Activated T-cell treated with anti-CD3 and anti-CD28 coated beads, Interleukin-2, amount 50 U/mL, for 72 hours (primary cell): ENCODE measurements around the gene TNFAIP8L1. TPM values are rescaled to one million over a fixed set of nuclear protein-coding genes. Genes with fewer than 3 reads are reported as not detected.

Experiments
- ATAC-seq, 2 donors: fragments of 150-1000 bp; cut with Tn5 transposase; replicated peaks in 1 of 2; 2 replicates each; pipeline ENCODE4 v1.10.0; 2021; ENCODE audit warnings: moderate library complexity in 2 of 2, mild to moderate bottlenecking in 1 of 2
- DNase-seq, 2 donors: peaks; one replicate each; pipeline ENCODE4 v3.0.0; 2021 to 2022; ENCODE audit warnings: mixed read lengths in 1 of 2
- H3K27ac Mint-ChIP-seq: one replicate; pipeline ENCODE4 v1.8.0; 2022; ENCODE audit warnings: mild to moderate bottlenecking, moderate library complexity, mixed read lengths
- H3K27me3 Mint-ChIP-seq: one replicate; pipeline ENCODE4 v1.8.0; 2022; ENCODE audit warnings: low read depth, mixed read lengths
- H3K36me3 Mint-ChIP-seq, 2 donors: one replicate each; pipeline ENCODE4 v1.8.0; 2022; ENCODE audit warnings: mixed read lengths in 2 of 2, mild to moderate bottlenecking in 1 of 2; ENCODE audit not compliant: insufficient read depth in 2 of 2
- H3K4me1 Mint-ChIP-seq: one replicate; pipeline ENCODE4 v1.8.0; 2022; ENCODE audit warnings: low read depth, mixed read lengths
- H3K4me3 Mint-ChIP-seq, 2 donors: one replicate each; pipeline ENCODE4 v1.8.0; 2022; ENCODE audit warnings: mild to moderate bottlenecking in 2 of 2, mixed read lengths in 2 of 2, moderate library complexity in 2 of 2
- H3K9me3 Mint-ChIP-seq, 2 donors: one replicate each; pipeline ENCODE4 v1.8.0; 2022; ENCODE audit warnings: mixed read lengths in 2 of 2
- total RNA-seq, 2 donors: library from RNA; stranded (reverse); gene quantifications; one replicate each; pipeline ENCODE4 v1.2.3, GENCODE V29; 2022

The TNFAIP8L1 gene
- total RNA-seq, 2 donors from 2014 or later = 22.1 to 25.7 TPM

- Mint-ChIP-seq H3K36me3 (peaks cover 0 to 5% of the 10 kb centered on the region in 2 donors), H3K27ac (no peak overlapping the region), H3K27me3 (no peaks in the 10 kb centered on the region), H3K4me1 (no peaks in the 10 kb centered on the region), H3K9me3 (no peaks in the 10 kb centered on the region), H3K4me3 (no peak overlapping the region)
- ATAC-seq (no peak), DNase-seq (no peak)
These were observed 43.3 kb downstream of the TNFAIP8L1 start for GRCh38 chr19:4682417-4683200.

GRCh38 chr19:4684312-4685095, 45.2 kb downstream of the TNFAIP8L1 start:
- no peak overlapping the region for H3K27ac Mint-ChIP-seq
- H3K9me3 Mint-ChIP-seq = no peaks in the 10 kb centered on the region
- peaks cover 0 to 4% of the 10 kb centered on the region in 2 donors for H3K36me3 Mint-ChIP-seq
- H3K4me3 Mint-ChIP-seq = no peak overlapping the region
- no peaks in the 10 kb centered on the region for H3K4me1 Mint-ChIP-seq
- ATAC-seq = no peak
- DNase-seq = no peak
- H3K27me3 Mint-ChIP-seq = no peaks in the 10 kb centered on the region

GRCh38 chr19:4686700-4687099, 47.4 kb downstream of the TNFAIP8L1 start:
- no peaks in the 10 kb centered on the region for H3K27me3 Mint-ChIP-seq
- no peak overlapping the region for H3K27ac Mint-ChIP-seq
- H3K4me3 Mint-ChIP-seq = no peak overlapping the region
- DNase-seq (no peak), ATAC-seq (no peak)
- H3K9me3 Mint-ChIP-seq = no peaks in the 10 kb centered on the region
- peaks cover 3 to 9% of the 10 kb centered on the region in 2 donors for H3K36me3 Mint-ChIP-seq
- no peaks in the 10 kb centered on the region for H3K4me1 Mint-ChIP-seq

GRCh38 chr19:4687396-4687795, 48.1 kb downstream of the TNFAIP8L1 start:
- H3K9me3 Mint-ChIP-seq = no peaks in the 10 kb centered on the region
- no peak overlapping the region for H3K27ac Mint-ChIP-seq
- DNase-seq (no peak), ATAC-seq (no peak)
- no peaks in the 10 kb centered on the region for H3K4me1 Mint-ChIP-seq
- peaks cover 3 to 10% of the 10 kb centered on the region in 2 donors for H3K36me3 Mint-ChIP-seq
- H3K27me3 Mint-ChIP-seq = no peaks in the 10 kb centered on the region
- H3K4me3 Mint-ChIP-seq = no peak overlapping the region

GRCh38 chr19:4688587-4688986, 49.3 kb downstream of the TNFAIP8L1 start:
- no peaks in the 10 kb centered on the region for H3K4me1 Mint-ChIP-seq
- ATAC-seq (no peak), DNase-seq (no peak)
- H3K27ac Mint-ChIP-seq = no peak overlapping the region
- H3K27me3 Mint-ChIP-seq = no peaks in the 10 kb centered on the region
- H3K9me3 Mint-ChIP-seq = no peaks in the 10 kb centered on the region
- H3K4me3 Mint-ChIP-seq = no peak overlapping the region
- H3K36me3 Mint-ChIP-seq = peaks cover 3 to 14% of the 10 kb centered on the region in 2 donors

- ATAC-seq = no peak
- H3K27me3 Mint-ChIP-seq = no peaks in the 10 kb centered on the region
- DNase-seq = no peak
- no peak overlapping the region for H3K27ac Mint-ChIP-seq
- peaks cover 4 to 17% of the 10 kb centered on the region in 2 donors for H3K36me3 Mint-ChIP-seq
- H3K9me3 Mint-ChIP-seq = no peaks in the 10 kb centered on the region
- no peaks in the 10 kb centered on the region for H3K4me1 Mint-ChIP-seq
- no peak overlapping the region for H3K4me3 Mint-ChIP-seq
These were observed 50.1 kb downstream of the TNFAIP8L1 start for GRCh38 chr19:4689403-4689802.

- Mint-ChIP-seq H3K4me1 (no peaks in the 10 kb centered on the region), H3K27ac (no peak overlapping the region), H3K36me3 (peaks cover 6 to 17% of the 10 kb centered on the region in 2 donors), H3K4me3 (no peak overlapping the region), H3K9me3 (no peaks in the 10 kb centered on the region), H3K27me3 (no peaks in the 10 kb centered on the region)
- ATAC-seq = no peak
- DNase-seq = no peak
These were observed 51.0 kb downstream of the TNFAIP8L1 start for GRCh38 chr19:4690361-4690760.

GRCh38 chr19:4691373-4691772, 52.1 kb downstream of the TNFAIP8L1 start:
- H3K36me3 Mint-ChIP-seq = peaks cover 6 to 17% of the 10 kb centered on the region in 2 donors
- no peaks in the 10 kb centered on the region for H3K4me1 Mint-ChIP-seq
- no peaks in the 10 kb centered on the region for H3K9me3 Mint-ChIP-seq
- H3K27me3 Mint-ChIP-seq = no peaks in the 10 kb centered on the region
- no peak overlapping the region for H3K27ac Mint-ChIP-seq
- DNase-seq = no peak
- no peak for ATAC-seq
- no peak overlapping the region for H3K4me3 Mint-ChIP-seq

- Mint-ChIP-seq H3K36me3 (peaks cover 6 to 16% of the 10 kb centered on the region in 2 donors), H3K27me3 (no peaks in the 10 kb centered on the region), H3K27ac (no peak overlapping the region), H3K4me3 (no peak overlapping the region), H3K9me3 (no peaks in the 10 kb centered on the region), H3K4me1 (no peaks in the 10 kb centered on the region)
- DNase-seq = no peak
- no peak for ATAC-seq
These were observed 53.1 kb downstream of the TNFAIP8L1 start for GRCh38 chr19:4692251-4693077.

GRCh38 chr19:4693078-4693350, 53.7 kb downstream of the TNFAIP8L1 start:
- H3K27ac Mint-ChIP-seq = no peak overlapping the region
- DNase-seq (no peak), ATAC-seq (no peak)
- peaks cover 6 to 16% of the 10 kb centered on the region in 2 donors for H3K36me3 Mint-ChIP-seq
- H3K9me3 Mint-ChIP-seq = no peaks in the 10 kb centered on the region
- H3K27me3 Mint-ChIP-seq = no peaks in the 10 kb centered on the region
- H3K4me3 Mint-ChIP-seq = no peak overlapping the region
- H3K4me1 Mint-ChIP-seq = no peaks in the 10 kb centered on the region

- H3K4me3 Mint-ChIP-seq = no peak overlapping the region
- DNase-seq (no peak), ATAC-seq (no peak)
- no peaks in the 10 kb centered on the region for H3K27me3 Mint-ChIP-seq
- H3K4me1 Mint-ChIP-seq = no peaks in the 10 kb centered on the region
- H3K27ac Mint-ChIP-seq = no peak overlapping the region
- no peaks in the 10 kb centered on the region for H3K9me3 Mint-ChIP-seq
- peaks cover 6 to 16% of the 10 kb centered on the region in 2 donors for H3K36me3 Mint-ChIP-seq
These were observed 54.3 kb downstream of the TNFAIP8L1 start for GRCh38 chr19:4693471-4694121.

GRCh38 chr19:4694211-4694987, 55.1 kb downstream of the TNFAIP8L1 start:
- H3K36me3 Mint-ChIP-seq = peaks cover 6 to 16% of the 10 kb centered on the region in 2 donors
- no peak overlapping the region for H3K27ac Mint-ChIP-seq
- ATAC-seq = no peak
- H3K4me3 Mint-ChIP-seq = no peak overlapping the region
- H3K9me3 Mint-ChIP-seq = no peaks in the 10 kb centered on the region
- no peak for DNase-seq
- H3K27me3 Mint-ChIP-seq = no peaks in the 10 kb centered on the region
- no peaks in the 10 kb centered on the region for H3K4me1 Mint-ChIP-seq
